Measurements from ENCODE around the gene C6orf62. TPM values are rescaled to one million over a fixed set of nuclear protein-coding genes. Genes with fewer than 3 reads are reported as not detected.
"Not testable (repeated sequence)": the region's sequence is repeated elsewhere in the genome, so short reads cannot be mapped to it uniquely, and the experiment has no call there.

Gene C6orf62
- total RNA-seq, 1 donor from 2014 or later = 45.2 TPM

DNA sequence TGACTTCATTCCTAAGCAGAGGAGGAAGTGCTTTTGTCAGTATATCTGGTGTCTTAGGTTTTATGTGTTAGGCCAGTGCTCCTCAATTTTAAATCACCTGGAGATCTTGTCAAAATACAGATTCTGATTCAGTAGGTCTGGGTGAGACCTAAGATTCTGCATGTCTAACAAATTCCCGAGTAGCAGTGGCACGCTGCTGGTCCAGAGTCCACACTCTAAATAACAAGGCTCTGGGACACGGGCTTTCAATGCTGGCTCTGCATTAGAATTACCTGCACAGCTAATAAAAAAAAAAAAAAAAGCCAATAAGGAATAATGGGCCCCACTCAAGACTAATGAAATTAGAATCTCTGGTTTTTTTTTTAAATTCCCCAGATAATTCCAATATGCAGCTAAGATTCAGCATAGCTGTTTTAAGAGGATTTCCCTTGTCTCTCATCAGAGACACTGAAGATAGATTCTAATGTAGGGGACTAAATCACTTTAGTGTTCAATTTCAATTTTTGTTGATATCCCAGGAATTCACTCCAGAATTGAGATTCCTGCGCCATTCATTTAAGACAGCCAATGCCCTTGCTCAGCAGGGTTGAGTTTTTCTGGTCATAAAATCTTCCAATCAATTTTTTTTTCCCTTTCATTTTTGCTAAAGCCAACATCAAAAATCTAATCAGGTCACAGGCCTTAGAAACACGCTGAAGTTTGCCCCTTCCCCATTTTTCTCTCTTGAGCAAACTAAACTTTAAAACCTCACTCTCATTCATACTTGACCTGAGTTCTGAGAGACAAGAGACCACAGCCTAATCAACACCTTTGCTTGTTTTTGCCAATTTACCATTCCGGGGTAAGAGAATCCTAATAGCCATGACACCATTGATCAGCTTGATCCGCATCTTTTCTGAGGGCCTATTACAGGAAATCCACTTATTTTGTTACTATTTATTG lies 54.6 kb downstream of the C6orf62 start:
- peak overlapping the region; percentile 99 for H3K4me3 ChIP-seq (ENCODE audit: low read depth, low read length)
- TF ChIP-seq, protein P1, sequence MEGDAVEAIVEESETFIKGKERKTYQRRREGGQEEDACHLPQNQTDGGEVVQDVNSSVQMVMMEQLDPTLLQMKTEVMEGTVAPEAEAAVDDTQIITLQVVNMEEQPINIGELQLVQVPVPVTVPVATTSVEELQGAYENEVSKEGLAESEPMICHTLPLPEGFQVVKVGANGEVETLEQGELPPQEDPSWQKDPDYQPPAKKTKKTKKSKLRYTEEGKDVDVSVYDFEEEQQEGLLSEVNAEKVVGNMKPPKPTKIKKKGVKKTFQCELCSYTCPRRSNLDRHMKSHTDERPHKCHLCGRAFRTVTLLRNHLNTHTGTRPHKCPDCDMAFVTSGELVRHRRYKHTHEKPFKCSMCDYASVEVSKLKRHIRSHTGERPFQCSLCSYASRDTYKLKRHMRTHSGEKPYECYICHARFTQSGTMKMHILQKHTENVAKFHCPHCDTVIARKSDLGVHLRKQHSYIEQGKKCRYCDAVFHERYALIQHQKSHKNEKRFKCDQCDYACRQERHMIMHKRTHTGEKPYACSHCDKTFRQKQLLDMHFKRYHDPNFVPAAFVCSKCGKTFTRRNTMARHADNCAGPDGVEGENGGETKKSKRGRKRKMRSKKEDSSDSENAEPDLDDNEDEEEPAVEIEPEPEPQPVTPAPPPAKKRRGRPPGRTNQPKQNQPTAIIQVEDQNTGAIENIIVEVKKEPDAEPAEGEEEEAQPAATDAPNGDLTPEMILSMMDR (conservative IDR thresholded peaks at IDR 0.05; ENCODE audit: low read depth, low read length) = no peak
- DNase-seq (ENCODE audit: low read depth) = no peak

DNA sequence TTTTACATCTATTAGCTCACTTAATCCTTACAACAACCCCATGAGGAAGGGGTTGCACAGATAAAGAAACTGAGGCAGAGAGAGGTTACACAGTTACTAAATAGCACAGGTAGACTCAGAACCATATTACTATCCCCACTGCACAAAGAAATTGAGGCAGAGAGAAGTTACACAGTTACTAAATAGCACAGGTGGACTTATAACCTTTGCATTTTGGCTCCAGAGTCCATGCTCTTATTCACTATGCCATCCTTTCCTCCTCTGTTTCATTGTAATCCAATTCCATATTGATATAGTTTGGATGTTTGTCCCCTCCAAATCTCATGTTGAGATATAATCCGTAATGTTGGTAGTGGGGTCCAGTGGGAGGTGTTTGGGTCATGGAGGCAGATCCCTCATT lies 55.8 kb downstream of the C6orf62 start:
- no peak overlapping the region for H3K4me3 ChIP-seq (ENCODE audit: low read depth, low read length)
- TF ChIP-seq, protein P1 (conservative IDR thresholded peaks at IDR 0.05; ENCODE audit: low read depth, low read length) = no peak
- DNase-seq (ENCODE audit: low read depth) = no peak

DNA sequence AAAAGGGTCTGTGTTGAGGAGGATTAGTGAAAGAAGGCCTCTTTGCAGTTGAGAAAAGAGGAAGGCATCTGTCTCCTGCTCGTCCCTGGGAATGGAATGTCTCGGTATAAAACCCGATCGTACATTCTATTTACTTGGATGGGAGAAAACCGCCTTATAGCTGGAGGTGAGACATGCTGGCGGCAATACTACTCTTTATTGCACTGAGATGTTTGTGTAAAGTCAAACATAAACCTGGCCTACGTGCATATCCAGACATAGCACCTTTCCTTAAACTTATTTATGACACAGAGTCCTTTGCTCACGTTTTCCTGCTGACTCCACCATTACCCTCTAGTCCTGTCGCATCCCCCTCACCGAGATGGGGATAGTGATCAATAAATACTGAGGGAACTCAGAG lies 56.7 kb downstream of the C6orf62 start:
- TF ChIP-seq, protein P1 (conservative IDR thresholded peaks at IDR 0.05; ENCODE audit: low read depth, low read length) = no peak
- H3K4me3 ChIP-seq (ENCODE audit: low read depth, low read length) = no peak overlapping the region
- DNase-seq (ENCODE audit: low read depth) = no peak

DNA sequence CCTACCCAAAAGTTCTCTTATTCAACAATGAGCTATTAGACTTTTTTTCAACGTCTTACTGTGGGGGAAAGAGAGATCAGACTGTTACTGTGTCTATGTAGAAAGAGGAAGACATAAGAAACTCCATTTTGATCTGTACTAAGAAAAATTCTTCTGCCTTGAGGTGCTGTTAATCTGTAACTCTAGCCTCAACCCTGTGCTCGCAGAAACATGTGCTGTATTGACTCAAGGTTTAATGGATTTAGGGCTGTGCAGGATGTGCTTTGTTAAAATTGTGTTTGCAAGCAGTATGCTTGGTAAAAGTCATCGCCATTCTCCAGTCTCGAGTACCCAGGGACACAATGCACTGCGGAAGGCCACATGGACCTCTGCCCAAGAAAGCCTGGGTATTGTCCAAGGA lies 57.2 kb downstream of the C6orf62 start:
- H3K4me3 ChIP-seq (ENCODE audit: low read depth, low read length); DNase-seq (ENCODE audit: low read depth): not testable (repeated sequence)

DNA sequence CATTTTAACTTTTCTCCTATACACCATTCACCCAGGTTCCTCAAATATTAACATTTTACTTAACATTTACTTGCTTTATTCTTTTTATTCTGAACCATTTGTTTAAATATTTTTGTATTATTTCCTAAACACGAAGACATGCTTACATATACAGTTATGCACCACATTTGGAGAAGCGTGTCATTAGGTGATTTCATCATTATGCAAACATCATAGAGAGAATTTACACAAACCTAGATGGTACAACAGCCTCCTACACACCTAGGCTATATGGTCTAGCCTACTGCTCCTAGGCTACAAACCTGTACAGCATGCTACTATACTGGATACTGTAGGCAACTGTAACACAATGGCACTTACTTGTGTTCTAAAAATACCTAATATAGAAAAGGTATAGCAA lies 58.8 kb downstream of the C6orf62 start:
- H3K4me3 ChIP-seq (ENCODE audit: low read depth, low read length) = no peak overlapping the region
- TF ChIP-seq, protein P1 (conservative IDR thresholded peaks at IDR 0.05; ENCODE audit: low read depth, low read length) = no peak

DNA sequence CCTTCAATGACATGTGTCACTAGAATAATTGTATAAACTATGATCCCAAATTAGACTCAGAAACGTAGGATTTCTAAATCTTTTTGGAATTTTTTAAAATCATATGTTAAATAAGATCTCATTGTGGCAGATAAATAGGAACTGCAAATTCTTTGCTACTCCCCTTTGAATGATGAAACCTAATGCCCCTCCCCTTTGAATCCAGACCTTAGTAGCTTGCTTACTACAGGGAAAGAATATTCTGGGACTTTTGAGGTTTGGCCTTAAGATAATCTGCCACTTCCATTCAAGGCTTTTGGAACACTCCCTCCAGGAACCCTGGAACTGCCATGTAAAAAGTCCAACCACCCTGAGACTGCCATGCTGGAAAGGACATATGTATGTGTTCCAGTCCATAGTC lies 59.4 kb downstream of the C6orf62 start:
- DNase-seq (ENCODE audit: low read depth) = no peak
- H3K4me3 ChIP-seq (ENCODE audit: low read depth, low read length) = no peak overlapping the region
- TF ChIP-seq, protein P1 (conservative IDR thresholded peaks at IDR 0.05; ENCODE audit: low read depth, low read length) = no peak

More for the DNA sequence above, 58.8 kb downstream of the C6orf62 start:
- no peak for DNase-seq (ENCODE audit: low read depth)

DNA sequence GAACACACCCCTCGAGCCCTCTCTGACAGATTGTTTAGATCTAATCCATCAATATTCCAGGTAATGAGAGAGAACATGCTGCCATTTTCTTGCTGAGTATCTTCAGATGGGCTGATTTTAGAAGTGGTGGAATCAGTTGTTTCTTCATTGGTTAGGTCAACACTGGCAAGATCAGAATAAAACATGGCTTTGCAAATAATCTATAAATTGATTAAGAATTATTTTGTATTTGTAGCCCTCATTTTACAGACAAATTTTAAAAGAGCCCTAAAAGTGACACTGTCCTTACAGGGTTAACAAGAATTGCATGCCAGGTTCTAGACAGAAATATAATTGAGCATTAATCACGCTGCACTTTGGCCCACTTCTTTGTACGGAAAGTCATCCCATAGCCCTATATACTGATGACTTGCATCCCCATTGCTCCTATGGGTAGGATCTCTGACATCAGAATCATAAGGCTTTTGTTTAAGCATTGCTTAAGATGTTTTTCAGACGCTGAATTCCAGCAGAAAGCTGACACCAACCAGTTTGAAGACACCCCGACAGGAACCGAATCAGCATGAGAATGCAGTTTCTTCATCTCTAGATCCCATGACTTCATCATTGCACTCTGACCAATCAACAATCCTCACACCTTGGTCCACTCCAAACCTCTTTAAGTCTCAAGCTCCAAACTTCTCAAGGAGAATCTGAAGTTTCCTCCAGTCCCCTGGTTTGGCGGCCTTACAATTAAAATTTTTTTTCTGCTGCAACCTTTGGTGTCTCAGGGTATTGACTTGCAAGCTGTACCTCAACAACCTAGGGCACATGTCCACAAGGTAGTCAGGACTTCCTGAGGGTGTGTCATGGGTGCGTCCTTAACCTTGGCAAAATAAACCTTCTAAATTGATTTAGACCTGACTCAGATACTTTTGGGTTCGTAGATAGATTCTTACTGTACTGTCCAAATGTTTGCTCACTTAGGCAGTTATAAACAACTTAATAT lies 60.1 kb downstream of the C6orf62 start:
- TF ChIP-seq, protein P1 (conservative IDR thresholded peaks at IDR 0.05; ENCODE audit: low read depth, low read length) = no peak

More for the DNA sequence above, 60.1 kb downstream of the C6orf62 start:
- H3K4me3 ChIP-seq (ENCODE audit: low read depth, low read length) = no peak overlapping the region
- DNase-seq (ENCODE audit: low read depth) = no peak
